NCI-H146 treated with DMSO at 0.1 percent for 48 hours (cell line): Measurements from ENCODE around the gene MSX1.

Experiments used
- DNase-seq: peaks from one replicate; lab custom pipeline; 2025; ENCODE audit not compliant: unreplicated experiment; lab: John Stamatoyannopoulos, UW

The MSX1 gene

GRCh38 chr4:4840351-4840750, 19.1 kb upstream of the MSX1 start:
- DNase-seq: no peak

- DNase-seq: no peak
Observed at GRCh38 chr4:4841156-4841555, 18.3 kb upstream of the MSX1 start.

- DNase-seq: no peak
Observed at GRCh38 chr4:4842476-4843441, 16.7 kb upstream of the MSX1 start.

GRCh38 chr4:4843635-4844291, 15.7 kb upstream of the MSX1 start:
- DNase-seq: no peak

GRCh38 chr4:4845027-4845426, 14.4 kb upstream of the MSX1 start:
- DNase-seq: no peak

- no peak for DNase-seq
Observed at GRCh38 chr4:4847011-4847410, 12.5 kb upstream of the MSX1 start.

- DNase-seq: no peak
Observed at GRCh38 chr4:4848540-4848939, 10.9 kb upstream of the MSX1 start.

GRCh38 chr4:4849106-4849505, 10.4 kb upstream of the MSX1 start:
- DNase-seq: no peak

GRCh38 chr4:4849524-4850193, 9.8 kb upstream of the MSX1 start:
- DNase-seq: no peak

- DNase-seq: no peak
Observed at GRCh38 chr4:4851081-4851480, 8.4 kb upstream of the MSX1 start.

- no peak for DNase-seq
Observed at GRCh38 chr4:4851906-4852305, 7.6 kb upstream of the MSX1 start.

- no peak for DNase-seq
Observed at GRCh38 chr4:4852591-4853362, 6.7 kb upstream of the MSX1 start.

- DNase-seq: no peak
Observed at GRCh38 chr4:4853371-4853823, 6.1 kb upstream of the MSX1 start.

GRCh38 chr4:4853921-4854648, 5.4 kb upstream of the MSX1 start:
- no peak for DNase-seq

- DNase-seq: no peak
Observed at GRCh38 chr4:4854649-4855295, 4.7 kb upstream of the MSX1 start.

GRCh38 chr4:4855301-4856070, 4.0 kb upstream of the MSX1 start:
- no peak for DNase-seq

GRCh38 chr4:4856071-4857000, 3.1 kb upstream of the MSX1 start:
- DNase-seq: no peak
